ENCODE measurements around the gene ATP1B3. TPM values are rescaled to one million over a fixed set of nuclear protein-coding genes. Genes with fewer than 3 reads are reported as not detected.
A peak's percentile ranks its signal among the peaks of the same experiment; 100 is the strongest.

The ATP1B3 gene
- total RNA-seq, 1 experiment from 2014 or later, result 250 TPM

DNA sequence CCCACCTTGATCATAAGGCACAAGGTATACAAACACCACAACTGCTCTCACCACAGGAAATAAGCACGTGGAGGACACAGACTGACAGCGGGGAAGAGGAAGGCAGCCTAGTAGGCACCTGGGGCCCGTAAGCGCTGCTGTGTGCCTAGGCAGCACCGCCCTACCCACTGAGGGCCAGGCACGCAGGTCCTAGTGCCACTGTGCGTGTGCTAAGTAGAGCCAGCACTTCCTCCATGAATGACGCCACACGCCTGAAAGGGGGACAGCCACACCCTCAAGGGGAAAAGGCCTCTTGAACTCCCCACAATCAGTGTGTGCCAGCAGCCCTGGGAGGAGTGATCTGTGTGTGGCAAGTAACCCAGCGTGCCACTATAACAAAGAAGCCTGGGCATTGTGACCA is 73.0 kb downstream of the ATP1B3 start:
- Mint-ChIP-seq H3K27me3 (ENCODE audit: low read depth) (no peaks in the 10 kb centered on the region), H3K4me3 (no peak overlapping the region), H3K36me3 (ENCODE audit: insufficient read depth in 1 of 3, low read depth in 3 of 3) (peaks cover 10 to 26% (median 24%) of the 10 kb centered on the region in 3 experiments; a peak in 6 of 7 replicates), H3K9me3 (no peaks in the 10 kb centered on the region), H3K27ac (no peak overlapping the region), H3K4me1 (peaks cover 3 to 4% of the 10 kb centered on the region in 2 experiments; a peak in 2 of 4 replicates)
- H3K4me1 ChIP-seq (ENCODE audit: insufficient read depth, low read length), result no peaks in the 10 kb centered on the region
- H4K5ac ChIP-seq (ENCODE audit: insufficient read length, low read depth, low read length), result no peak overlapping the region
- H3K9ac ChIP-seq (ENCODE audit: extremely low read depth, insufficient read length, low read length), result no peak overlapping the region
- H3K79me2 ChIP-seq (ENCODE audit: insufficient read depth, low read length), result no peaks in the 10 kb centered on the region
- no peak overlapping the region for H3K56ac ChIP-seq (ENCODE audit: insufficient read length, low read depth, low read length)
- no peak overlapping the region for H3K4ac ChIP-seq (ENCODE audit: low read depth, low read length)
- no peaks in the 10 kb centered on the region for H3K79me1 ChIP-seq (ENCODE audit: insufficient read depth, low read depth, low read length, poor library complexity, severe bottlenecking)
- H3K27ac ChIP-seq (ENCODE audit: insufficient read length, low read depth, low read length), result no peak overlapping the region
- no peak overlapping the region for H3K14ac ChIP-seq (ENCODE audit: insufficient read depth, low read length)
- H2BK12ac ChIP-seq (ENCODE audit: insufficient read length, low read depth, low read length), result no peak overlapping the region
- no peak overlapping the region for H2AFZ ChIP-seq (ENCODE audit: low read length)
- no peak overlapping the region for H4K91ac ChIP-seq (ENCODE audit: insufficient read length, low read depth, low read length)
- H3K18ac ChIP-seq (ENCODE audit: insufficient read length, low read depth, low read length), result peak overlapping the region; percentile 67
- no peak overlapping the region for H3T11ph ChIP-seq (ENCODE audit: low read length)
- H2BK20ac ChIP-seq (ENCODE audit: low read depth, low read length, poor library complexity, severe bottlenecking), result no peak overlapping the region
- TF ChIP-seq, protein P1, sequence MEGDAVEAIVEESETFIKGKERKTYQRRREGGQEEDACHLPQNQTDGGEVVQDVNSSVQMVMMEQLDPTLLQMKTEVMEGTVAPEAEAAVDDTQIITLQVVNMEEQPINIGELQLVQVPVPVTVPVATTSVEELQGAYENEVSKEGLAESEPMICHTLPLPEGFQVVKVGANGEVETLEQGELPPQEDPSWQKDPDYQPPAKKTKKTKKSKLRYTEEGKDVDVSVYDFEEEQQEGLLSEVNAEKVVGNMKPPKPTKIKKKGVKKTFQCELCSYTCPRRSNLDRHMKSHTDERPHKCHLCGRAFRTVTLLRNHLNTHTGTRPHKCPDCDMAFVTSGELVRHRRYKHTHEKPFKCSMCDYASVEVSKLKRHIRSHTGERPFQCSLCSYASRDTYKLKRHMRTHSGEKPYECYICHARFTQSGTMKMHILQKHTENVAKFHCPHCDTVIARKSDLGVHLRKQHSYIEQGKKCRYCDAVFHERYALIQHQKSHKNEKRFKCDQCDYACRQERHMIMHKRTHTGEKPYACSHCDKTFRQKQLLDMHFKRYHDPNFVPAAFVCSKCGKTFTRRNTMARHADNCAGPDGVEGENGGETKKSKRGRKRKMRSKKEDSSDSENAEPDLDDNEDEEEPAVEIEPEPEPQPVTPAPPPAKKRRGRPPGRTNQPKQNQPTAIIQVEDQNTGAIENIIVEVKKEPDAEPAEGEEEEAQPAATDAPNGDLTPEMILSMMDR (conservative IDR thresholded peaks at IDR 0.05), result no peak
- H2BK5ac ChIP-seq (ENCODE audit: insufficient read length, low read length), result no peak overlapping the region
- H3K23me2 ChIP-seq (ENCODE audit: insufficient read length, low read depth, low read length, poor library complexity, severe bottlenecking), result no peaks in the 10 kb centered on the region
- DNase-seq, result no peak
- no peak overlapping the region for H2BK15ac ChIP-seq (ENCODE audit: low read depth, low read length)
- no peak overlapping the region for H3K23ac ChIP-seq (ENCODE audit: insufficient read length, low read depth, low read length)
- no peak overlapping the region for H2AK5ac ChIP-seq (ENCODE audit: insufficient read length, low read length)
- no peaks in the 10 kb centered on the region for H4K20me1 ChIP-seq (ENCODE audit: control insufficient read depth, insufficient read depth, insufficient read length)
- H4K8ac ChIP-seq (replicated peaks; ENCODE audit: insufficient read length, low read depth, low read length), result no peak overlapping the region
- no peak overlapping the region for H2BK120ac ChIP-seq (ENCODE audit: low read depth, low read length, poor library complexity, severe bottlenecking)
- WGBS (ENCODE audit: extremely low coverage, insufficient read length, low lambda C conversion rate), result no CpG with 5 or more reads among the region's 10 CpGs
- H3K9me3 ChIP-seq (ENCODE audit: control insufficient read depth, low read depth, low read length), result no peaks in the 10 kb centered on the region
- H3K27me3 ChIP-seq (ENCODE audit: insufficient read depth, low read length), result no peaks in the 10 kb centered on the region
- H3K4me2 ChIP-seq (ENCODE audit: insufficient read depth, insufficient read length, low read length), result no peak overlapping the region

Measured in H9 (cell line).